Measurements from ENCODE around the gene SNCB.

SNCB gene

DNA sequence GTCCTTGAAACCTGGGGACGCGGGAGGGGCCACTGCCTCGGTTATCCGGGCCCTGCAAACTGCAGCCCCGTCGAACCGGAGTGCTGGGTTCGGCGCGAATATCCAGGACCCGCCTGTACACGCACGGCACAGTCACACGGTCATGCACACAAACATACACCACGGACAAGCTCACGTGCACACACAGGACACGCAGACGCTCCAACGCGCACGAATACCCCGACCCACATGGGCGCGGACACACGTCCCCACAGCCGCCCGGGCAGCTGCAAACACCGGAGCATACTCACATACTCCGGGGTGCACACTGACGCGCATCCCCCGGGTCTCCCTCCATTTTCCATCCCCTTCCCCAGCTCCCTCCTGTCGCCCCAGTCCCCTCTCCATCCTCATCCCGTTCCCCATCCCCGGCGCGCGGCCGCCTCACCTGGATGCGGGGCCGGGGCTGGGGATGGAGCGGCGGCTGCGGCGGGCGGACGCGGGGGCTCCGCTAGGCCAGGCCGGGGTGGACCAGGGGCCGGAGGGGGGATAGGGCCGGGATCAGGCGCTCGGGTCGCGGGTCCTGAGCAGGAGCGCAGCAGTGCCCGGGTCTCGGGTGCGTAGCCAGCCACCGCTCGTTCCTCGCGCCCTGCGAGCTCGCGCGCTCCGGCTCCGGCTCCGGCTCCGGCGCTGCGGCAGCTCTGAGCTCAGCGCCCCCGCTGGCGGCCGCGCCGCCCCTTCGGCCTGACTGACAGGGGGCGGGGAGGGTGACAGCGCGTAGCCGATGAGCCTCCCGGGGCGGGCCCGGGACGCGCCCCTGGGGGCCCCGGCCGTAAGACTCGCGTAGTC lies at the start of gene SNCB, which contains the start of gene EIF4E1B:
Gene SNCB, minus strand, starts transcription at position 682 of the 828 bp plus-strand sequence. CDS start 880 bp downstream, outside the sequence.
Gene EIF4E1B, plus strand, starts transcription at position 823 of the 828 bp plus-strand sequence. CDS start 12,113 bp downstream, outside the sequence.
- peak; percentile 59 for DNase-seq

DNA sequence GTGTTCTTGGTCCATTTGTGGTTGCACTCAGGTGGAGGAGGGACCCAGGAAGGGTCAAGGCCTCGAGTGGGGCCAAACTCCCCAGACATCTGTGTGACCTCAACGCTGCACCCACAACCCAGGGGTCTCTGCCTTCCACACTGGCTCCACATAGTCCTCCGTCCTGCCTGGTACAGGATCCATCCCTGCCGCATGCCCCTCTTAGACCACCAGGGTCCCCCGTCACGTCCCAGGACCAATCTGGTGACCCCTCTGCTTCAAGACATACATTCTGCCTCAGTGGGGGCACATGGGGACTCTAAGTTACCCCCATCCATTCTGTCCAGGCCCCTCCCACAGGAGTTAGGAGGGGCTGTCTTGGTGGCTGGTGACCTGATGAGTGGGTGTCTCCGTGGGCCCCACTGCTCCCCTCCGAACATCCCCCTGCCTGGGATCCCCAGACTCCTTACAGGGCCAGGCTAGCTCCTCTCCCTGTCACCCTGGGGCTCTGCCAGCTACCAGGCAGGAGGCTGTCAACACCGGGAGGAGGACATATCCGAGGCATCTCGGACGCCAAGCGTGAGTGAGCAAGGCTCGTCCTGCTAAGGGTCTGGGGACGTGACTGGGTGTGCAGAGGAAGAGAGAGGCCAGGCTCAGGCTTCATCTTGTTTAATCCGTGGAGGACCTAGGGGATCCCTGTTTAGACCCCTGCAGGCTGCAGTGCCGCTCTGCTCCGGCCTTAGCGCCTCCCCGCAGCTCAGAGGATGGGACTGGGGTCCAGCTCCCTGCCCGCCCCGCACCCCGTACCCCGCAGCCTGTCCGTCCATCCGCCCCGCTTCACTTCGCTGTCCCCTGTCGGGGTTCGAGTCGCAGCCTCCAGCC lies 49.3 kb upstream of the SNCB start:
- DNase-seq: no peak

DNA sequence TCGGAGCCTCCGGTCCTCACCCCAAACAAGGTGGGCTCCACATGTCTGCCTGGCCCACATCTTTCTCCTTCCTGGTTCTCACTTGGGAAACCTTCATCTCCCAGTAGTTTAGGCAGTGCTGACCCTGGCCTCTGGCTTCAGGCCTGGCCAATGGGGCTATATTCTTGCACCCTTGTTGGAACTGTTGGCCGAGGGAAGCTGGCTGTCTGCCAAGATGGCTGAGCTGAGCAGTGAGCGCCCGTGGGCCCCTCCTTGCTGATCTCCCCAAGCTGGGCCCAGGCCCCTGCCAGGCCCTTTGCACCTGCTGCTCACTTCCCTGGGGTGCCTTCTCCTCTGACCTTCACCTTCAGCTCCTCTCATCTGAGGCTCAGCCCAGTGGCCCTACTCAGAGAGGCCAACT lies 48.2 kb upstream of the SNCB start:
- DNase-seq: peak; percentile 34

DNA sequence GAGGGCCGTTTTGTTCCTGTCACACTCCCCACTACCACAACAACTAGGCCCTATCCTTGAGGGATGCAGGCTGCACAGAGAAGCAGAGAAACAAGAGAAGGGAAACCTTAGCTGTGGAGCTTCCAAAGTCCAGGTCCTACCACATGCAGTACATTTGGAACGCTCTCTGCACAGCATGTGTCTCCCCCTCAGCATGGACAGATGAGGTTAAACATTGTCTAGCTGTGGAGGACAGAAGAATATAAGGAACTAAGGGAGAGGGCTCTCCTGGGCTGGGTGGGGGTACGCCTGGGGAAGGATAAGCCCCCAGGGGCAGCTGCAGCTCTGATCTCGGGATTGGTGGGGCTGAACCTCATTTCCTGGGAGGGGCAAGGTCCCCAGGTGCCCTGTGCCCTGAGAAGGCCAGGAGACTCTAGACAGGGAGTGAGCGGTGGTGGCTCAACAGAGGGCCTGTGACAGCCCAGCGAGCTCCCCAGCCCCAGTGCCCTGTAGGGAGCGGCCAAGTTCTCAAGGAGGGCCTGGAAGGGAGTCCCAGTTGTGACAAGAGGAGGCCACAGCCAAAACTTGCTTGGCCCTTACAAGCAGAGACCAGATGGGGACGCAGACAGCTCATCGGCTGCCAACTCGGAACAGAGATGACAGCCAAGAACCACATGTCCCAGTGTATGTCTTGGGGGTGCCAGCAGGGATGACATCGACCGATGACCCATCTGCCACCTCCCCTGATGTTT lies 47.0 kb upstream of the SNCB start:
- no peak for DNase-seq

DNA sequence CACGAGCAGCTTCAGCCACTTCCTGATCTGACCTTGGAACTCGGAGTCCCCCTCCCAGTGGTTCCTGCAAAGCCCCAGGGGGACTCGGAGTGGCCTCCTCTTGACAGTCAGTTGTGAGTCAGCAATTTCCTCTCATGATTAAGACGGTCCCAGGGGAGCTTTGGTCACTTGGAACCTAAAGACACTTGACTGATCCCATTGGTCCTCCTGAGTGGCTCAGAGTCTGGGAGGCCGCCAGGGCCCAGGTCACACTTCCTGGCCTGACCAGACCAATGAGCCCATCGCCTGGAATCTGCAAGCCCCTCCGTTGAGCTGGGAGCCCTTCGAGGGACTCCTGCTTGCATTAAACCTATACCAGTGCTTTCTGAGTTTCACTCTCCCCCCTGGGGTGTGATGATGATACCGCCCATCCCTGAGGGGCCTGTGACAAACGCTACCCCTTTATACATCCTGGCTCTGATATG lies 46.1 kb upstream of the SNCB start:
- no peak for DNase-seq

DNA sequence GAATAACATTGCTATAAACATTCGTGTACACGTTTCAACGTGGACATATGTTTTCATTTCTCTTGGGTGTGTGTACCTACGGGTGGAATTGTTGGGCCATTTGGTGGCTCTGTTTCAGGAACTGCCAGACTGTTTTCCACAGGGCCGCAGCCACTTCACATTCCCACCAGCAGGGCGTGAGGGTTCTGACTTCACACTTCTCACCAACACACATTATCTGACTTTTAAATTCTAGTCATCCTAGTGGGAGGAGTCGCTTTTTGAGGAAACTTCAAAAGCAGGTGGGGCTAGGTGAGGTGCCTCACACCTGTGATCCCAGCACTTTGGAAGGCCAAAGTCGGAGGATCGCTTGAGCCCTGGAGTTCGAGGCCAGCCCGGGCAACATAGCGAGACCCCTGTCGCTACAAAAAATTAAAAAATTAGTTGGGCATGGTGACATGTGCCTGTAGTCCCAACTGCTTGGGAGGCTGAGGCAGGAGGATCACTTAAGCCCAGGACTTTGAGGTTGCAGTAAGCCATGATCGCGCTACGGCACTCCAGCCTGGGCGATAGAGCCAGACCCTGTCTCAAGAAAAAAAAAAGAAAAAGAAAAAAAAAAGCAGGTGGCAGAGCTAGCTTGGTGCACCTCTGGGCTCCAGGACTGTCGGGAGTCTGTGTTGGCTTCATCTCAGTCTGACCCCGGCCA lies 45.5 kb upstream of the SNCB start:
- DNase-seq: peak; percentile 39

DNA sequence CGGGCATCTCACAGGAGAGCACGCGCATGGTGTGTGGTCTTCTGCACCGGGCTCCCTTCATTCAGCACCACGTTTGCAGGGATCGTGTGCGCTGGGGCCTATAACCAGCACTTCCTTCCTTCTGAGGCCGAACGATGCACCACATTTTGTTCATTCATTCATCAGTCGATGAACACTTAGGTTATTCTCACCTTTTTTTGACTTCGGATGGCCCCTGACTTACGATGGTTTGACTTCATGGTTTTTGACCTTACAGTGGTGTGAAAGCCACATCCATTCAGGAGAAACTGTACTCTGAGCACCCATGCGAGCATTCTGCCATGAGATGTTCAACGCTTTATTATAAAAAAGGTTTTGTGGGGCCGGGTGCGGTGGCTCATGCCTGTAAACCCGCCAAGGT lies 44.5 kb upstream of the SNCB start:
- DNase-seq: no peak

DNA sequence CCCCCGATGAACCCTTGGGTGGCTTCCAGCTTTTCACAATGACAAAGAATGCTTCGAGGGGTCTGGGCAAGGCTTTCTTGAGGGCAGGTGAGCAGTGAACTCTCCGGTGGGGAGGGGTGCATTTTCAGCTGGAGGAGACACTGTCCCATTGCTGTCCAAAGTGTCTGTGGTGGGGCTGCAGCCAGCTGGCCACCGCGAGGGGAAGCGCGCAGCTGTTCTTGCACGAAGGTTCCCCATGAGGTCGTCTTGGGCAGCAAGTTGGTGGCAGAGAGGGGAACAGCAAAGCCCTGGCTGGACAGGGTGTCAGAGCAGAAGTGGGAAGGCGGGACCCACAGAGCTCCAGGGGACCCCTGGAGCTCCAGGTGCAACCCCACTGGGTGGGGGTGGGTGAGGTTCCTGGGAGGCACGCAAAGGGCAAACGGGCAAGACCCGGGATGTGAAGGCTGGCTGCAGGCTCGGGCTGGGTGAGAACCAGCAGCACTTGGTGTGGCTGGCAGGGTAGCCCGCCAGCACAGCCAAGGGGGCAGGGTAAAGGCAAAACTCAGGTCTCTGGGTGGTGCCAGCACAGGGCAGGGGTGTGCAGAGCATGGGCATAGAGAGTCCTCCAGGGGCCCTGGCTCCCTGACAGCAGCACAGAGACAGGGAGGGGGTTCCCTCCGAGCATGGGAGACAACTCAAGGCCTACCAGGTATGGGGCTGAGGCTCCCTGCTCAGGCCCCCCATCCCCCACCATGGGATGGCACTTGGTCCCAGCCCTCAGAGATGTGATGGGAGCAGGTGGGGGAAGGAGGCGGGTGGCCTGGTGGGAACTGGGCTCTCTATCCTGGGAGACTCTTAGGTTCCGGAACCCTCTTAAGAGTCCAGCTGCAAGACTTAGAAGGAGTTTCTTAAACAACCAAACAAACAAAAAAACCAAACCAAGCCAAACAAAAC lies 43.6 kb upstream of the SNCB start:
- no peak for DNase-seq

DNA sequence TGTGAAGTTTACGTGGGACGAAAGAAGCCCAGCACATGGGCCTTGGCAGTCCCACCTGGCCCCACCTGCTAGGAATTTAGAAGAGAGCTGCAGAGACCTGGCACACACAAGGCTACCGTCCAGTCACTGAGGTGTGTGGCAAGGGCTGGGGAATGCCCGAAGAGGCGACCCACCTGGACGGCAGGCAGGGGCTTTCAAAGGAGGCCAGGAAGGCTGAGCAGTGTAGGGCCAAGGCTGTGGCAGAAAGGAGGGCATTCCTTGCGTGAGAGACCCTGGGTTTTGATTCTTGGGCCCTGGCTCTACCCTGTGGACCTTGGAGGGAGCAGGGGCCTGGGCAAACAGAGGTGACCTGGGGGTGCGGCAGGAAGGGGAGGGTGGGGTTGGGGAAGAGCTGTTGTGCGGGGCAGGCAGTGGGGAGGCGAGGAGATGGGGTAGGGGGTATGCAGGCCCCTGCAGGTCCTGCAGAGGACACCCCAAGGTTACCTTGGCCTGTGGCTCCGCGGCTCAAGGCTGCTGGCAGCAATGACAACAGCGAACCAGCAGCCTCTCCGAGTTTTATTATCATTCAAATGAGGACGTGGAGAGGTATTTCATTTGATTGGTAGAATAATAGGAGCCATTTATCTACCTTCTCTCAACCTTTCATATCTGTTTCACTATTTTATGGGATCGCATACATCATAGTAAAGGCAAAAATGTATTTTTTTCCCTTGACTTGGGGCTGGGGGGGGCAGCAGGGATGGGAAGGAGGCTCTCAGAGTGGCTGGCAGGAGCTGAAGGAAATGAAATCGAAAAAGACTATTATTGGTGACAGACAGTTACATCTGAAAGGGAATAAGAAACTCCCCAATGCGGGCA lies 41.8 kb upstream of the SNCB start:
- DNase-seq: no peak

DNA sequence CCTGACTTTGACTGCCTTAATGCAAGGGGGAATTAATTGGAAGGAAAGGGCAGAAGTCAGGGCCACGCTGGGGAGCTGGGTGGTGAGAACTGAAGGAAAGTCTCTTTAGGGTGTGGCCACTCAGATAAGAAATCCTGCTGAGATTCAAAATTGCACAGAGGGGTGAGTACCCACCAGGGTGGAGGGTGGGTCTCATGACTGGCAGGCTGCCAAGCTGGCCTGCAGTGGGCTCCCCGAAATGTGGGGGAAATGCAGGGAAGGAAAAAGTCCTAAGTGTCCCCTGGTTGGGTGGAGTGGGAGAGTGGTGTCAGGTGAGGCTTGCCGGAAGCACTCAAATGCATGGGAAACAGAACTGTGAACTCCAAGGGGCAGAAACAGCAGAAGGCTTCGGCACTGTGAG lies 41.1 kb upstream of the SNCB start:
- no peak for DNase-seq

DNA sequence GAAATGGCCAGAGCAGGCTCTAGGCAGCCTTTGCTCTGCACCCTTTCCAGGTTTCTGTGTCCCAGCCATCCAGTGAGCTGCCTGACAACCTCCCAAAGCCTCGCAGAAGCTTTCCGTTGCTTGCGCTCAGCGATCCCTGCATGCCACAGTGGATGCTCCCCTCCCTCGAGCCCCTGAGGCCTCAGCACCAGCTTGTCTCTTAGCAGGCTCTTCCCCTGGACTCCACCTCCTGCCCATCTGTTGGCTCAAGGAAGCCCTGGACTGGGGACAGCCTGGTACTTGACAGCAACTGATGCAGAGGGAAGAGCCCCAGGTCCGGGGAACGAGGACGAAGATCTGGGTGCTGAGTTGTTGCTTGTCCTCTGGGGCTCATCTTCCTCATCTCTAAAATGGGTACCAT lies 40.1 kb upstream of the SNCB start:
- no peak for DNase-seq

DNA sequence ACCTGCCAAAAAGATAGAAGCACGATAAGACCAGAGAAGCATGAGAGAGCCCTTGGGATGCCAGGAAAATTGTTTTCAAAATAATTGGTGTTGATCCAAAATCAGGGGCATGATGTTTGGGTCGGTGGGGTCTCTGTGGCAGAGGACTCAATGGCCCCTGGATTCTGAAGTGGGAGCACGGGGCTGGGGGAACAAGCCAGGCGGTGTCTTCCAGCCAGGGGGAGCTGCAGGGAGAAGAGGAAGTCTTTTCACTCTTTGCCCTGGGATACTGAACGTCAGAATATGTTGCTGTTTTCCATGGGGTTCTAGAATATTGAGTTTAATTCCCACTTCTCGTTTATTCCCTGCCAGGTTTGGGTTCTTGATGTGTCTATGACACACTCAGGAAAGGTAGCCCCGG lies 37.3 kb upstream of the SNCB start:
- no peak for DNase-seq

DNA sequence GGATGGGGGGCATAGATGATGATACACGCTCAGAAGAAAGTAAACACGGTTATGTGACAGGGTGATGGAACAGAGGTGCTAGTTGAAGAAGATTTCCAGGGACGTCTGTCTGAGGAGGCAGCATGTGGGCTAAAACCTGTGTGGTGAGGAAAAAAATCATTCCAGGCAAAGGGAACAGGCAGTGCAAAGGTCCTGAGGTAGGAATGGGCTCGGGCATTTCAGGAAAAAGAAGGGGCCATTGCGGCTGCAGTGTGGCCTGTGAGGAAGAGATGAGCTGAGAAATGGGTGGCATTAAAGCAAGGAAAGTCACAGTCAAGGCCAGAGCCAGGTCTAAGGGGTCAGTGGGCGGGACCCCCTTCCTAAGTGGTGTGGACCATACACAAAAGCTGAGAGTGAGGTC lies 35.2 kb upstream of the SNCB start:
- no peak for DNase-seq

DNA sequence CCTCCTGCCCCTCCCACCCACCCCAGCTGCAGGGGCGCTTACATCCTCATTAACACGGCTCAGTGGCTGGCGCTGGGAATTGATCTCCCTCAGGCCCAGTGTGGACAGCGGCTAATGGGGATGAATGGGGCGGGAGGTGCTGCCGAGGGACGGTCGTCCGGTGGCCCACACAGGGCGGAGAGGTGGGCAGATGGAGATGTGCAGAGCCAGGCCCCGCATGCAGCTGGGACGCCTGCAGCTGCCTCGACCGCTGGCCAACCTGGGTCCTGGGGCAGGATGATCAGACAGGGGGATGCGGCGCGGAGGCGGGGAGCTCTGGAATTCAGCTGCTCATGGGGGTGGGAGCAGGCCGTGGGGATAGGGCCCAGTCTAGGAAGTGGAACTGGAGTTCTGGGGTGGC lies 34.6 kb upstream of the SNCB start:
- DNase-seq: no peak

DNA sequence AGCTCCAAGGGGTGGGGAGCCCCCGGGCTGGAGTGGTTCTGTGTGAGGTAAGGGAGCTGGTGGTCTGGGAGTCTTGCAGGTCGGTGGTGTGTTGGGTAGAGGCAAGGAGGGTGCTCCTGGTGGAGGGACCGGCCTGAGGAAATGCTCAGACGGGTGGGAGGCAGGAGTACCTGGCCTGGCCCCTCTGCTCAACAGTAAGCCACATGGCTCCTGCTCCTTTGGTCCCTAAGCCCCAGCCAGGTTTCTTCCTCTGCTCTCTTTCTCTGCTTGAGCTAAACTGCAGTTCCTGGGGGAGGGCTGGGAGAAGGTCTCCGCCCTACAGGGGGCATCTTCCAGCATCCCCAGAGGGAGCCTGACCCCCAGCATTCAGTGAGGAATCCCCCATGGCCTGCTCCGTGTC lies 34.1 kb upstream of the SNCB start:
- DNase-seq: no peak

DNA sequence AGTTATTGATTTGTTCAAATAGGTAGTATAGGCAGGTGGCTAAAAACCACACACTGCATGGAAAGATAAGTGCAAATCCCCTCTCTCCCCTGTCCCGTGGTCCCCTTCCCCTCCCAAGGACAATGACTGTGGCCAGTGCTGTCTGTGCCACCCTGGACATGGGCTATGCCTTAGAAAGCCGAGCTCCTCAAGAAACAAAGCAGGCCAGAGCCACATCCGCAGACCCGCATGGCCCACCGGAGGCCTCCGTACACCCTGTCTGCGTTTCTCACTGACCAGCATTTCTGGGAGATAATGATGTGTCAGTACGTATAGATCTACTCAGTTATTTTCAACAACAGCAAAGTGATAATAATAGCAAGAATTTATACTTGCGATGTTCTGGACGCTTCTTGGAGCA lies 33.2 kb upstream of the SNCB start:
- no peak for DNase-seq

DNA sequence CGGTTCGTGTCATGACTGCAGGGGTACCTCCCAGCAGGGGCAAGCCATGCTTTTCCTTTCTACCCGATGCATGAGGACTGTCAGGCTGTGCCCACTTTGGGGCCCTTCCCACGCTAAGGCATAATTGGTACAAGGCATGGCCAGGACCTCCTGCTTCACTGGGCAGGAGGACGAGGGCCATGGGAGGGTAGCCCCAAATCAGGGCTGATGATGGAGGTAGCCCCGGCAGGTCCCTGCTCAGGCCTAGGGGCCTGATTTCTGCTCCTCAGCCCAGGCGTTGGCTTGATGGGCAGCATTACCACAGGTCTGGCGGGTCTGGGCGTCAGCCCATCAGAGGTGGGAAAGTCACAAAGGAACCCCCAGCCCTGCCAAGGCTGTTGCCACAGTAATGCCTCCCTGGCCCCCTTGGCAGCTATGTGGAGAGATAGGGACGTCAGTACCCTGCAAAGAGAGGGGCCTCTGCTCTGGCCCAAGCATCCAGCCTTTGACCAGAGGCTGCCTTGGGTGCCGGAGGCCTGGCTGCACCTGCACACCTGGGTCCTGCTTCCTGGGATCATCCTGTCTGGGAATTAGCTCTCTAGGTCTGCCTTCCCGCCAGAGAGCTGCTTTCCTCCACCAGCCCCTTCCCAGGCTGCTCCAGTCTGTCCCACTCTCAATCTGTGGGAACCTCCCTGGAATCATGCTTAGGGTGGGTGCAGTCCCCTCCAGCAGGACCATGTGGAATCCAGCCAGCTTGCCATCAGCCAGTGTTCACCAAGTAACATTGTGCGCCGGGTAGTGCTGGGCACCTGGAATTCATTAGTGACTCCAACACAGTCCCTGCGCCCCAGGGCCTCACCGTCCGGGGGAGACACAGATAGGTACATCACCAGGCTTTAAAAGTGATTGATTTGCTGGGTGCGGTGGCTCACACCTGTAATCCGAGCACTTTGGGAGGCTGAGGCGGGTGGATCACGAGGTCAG lies 32.3 kb upstream of the SNCB start:
- DNase-seq: no peak

DNA sequence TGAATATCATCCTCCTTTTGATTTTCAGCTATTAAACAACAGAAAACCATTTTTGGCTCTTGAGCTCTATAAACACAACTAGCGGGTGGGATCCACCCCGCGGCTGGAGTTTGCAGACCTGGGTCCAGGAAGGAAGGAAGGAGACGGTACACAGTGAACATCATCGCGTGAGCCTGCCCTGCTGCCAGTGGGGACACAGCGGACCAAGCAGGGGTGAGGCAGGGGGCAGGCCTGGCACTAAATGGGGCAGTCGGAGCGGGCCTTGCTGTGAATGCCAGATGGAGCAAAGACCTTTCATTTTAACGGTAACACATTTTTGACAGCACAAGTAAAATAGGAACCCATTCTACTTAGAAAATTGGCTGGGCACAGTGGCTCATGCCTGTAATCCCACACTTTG lies 31.3 kb upstream of the SNCB start:
- no peak for DNase-seq
